ENCODE measurements around the gene TOB1.

The TOB1 gene

DNA sequence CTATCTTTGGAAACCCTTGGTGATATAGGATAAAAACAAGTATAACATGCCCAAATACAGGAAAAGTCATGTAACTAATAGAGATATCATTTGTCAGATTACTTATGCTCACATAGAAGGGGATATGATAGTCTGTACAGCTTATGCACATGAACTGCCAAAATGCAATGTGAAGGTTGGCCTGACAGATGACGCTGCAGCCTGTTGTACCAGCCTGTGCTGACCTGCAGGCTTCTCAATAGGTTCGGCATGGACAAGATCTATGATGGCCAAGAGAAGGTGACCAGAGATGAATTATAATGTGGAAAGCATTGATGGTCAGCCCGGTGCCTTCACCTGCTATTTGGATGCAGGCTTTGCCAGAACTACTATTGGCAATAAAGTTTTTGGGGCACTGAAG is 18.1 kb downstream of the TOB1 start:
- DNase-seq (ENCODE audit: extremely low read depth in 1 of 2, low read depth in 1 of 2), result no peak

DNA sequence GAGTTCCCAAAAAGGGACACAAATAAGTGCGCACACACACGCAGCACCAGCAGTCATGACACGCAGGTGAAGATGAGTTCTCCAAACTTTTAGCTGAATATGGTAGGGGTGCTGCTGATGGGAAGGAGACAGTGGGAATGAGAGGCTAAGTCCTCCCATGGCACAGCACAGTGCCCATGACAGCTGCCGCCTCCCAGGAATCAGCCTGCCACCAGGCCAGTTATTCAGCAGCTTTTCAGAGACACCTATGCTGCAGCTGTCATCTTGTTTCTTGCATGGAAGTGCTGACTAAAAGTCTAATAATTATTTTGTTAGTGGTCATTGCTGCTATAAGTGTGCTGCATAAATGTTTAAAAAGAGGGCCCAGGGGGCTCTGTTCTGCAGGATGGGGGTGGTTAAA is 18.6 kb downstream of the TOB1 start:
- no peak for DNase-seq (ENCODE audit: extremely low read depth in 1 of 2, low read depth in 1 of 2)

DNA sequence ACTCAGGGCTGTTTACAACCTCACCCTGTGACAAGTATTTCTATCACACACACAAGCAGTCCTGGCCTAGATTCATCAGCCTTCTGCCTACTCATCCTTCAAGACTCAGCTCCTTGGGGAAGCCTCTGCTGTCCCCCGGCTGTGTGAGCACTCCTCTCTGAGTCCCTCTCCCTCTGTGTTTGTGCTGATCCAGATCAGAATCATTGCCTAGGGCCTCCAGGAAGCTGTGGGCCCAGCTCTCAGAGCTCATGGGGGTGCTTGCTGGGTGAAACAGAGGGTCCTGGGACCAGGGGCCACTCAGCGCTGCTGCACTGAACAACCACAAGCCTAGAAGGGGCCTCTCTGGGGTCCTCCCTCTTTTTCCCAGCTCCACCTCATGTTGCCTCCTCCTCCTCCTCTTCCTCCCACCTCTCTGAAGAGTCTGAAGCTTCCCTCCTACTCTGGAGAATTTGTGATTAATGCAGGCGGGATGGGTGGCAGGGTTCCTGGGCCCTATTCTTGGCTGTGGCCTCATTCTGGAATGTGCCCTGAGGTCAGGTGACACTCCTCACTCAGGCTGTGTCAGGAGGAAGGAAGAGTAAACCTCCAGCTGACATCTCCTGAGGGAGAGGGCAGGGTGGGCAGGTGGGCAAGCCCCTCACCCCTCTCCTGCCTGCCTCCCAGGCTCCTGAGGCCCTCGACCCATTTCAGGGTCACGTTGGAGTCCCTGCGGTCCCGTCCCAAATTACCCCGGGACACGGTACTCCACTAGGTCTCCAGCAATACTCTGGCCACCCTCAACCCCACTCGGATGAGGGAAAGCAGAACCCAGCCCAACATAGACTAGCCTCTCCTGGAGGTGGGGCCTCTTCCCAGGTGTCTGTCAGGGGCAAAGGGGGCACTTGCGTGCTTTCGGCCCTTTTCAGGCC is 20.7 kb downstream of the TOB1 start:
- no peak for DNase-seq (ENCODE audit: extremely low read depth in 1 of 2, low read depth in 1 of 2)

DNA sequence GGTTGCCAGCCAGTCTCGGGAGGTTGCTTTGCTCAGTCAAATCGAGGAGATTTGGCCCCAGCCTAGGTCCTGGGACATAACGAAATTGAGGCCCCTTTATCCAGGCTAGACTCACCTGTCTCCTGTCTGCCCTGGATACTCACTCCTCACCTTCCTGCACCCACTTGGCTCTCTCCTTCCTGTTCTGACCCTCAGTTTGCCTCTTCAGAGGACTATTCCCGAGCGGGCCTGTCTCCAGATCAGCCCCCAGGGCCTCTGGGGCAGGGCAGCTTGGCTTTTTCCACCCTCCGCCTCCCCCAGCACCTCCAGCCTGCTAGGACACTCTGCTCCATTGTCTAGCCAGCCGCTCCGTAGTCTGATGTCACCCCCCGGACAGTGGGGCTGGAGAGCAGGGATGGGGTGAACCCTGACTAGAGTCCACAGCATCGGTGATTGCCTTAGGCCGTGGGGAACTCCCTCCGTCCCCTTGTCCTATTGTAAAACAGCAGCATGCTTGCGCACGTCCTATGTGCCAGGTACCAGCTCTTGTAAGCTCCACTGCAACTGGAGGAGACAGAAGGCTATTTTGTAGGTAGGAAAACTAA is 21.9 kb downstream of the TOB1 start:
- no peak for DNase-seq (ENCODE audit: extremely low read depth in 1 of 2, low read depth in 1 of 2)

- no peak for DNase-seq (ENCODE audit: extremely low read depth in 1 of 2, low read depth in 1 of 2)
Observed at GRCh38 chr17:50843150-50843905, 22.8 kb downstream of the TOB1 start.

DNA sequence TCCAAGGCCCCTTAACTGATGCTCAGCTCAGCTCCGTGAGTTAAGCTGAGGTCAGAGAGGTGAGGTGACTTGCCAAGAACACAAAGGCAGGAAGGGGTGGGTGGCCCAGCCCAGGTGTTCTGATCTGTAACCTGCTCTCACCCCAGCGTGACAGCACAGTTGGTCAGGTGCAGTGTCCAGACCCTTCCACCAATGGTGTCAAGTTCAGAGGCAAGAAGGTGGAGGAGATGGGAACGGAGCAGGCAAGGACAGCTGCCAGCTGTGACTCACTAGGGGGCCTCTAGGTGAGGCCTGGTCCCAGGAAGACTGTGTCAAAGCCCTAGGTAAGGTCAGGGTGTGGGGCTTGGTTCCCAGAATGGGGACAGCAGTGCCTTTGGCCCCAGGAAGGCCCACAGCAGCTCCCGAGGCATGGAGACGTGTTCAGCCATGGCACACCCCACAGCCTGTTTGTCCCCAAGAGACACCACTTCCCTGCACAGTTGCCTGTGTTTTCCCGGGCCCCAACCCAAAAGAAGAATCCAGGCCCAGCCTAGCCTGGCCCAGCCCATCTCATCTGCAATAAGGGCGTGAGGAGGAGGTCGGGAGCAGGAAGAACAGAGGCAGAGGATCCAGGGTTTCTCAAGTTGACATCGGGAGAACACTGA is 23.5 kb downstream of the TOB1 start:
- no peak for DNase-seq (ENCODE audit: extremely low read depth in 1 of 2, low read depth in 1 of 2)

DNA sequence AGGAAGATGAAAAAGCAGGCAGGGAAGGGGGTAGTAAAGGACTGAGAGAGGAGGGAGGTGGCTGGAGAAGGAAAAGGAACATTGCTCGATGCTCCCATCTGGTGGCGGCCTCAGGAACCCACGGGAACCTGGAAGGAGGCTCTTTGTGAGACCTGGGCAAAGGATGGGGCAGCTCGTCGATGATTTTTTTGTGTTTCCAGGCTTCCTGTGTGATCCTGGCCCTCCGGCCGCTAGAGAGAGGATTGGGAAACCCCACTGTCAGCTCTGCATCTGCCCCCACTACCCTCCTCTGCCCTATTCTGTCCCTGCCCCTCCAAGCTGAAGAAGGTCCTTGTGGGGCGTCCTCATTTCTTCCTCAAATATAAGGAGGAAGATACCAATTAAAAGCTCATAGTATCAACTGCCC is 24.2 kb downstream of the TOB1 start:
- DNase-seq (ENCODE audit: extremely low read depth in 1 of 2, low read depth in 1 of 2), result peak in 1 of 2 donors; percentile 34

DNA sequence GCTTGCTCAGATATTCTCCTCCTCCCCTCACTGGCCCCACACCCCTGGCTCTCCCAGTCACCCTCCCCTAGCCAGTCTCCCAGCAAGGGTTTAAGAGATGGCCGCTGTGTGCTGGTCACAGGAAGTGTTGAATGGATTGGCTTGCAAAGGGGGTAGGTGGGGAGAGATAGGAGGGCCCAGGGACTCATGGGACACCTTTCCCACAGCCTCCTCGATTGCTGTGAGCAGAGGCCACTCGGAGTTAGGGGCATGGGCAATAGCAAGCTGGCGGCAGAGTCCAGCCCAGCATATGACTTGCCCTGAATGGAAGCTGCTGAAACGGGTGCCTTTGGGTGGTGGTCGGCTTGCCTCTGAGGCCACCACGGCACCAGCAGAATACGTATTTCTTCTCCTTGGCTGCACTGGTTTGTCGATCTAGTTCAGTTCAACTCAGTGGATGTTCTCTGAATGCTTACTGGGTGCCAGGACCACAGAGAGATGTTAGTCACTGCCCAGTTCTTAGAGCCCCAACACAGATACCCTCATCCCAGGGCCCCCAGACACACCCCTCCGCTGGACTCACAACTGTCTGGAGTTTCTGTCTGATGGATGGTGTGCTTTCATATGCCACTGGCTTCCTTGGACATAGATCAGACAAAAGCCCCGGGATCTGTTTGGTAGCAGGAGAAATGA is 24.7 kb downstream of the TOB1 start:
- DNase-seq (ENCODE audit: extremely low read depth in 1 of 2, low read depth in 1 of 2), result no peak

GRCh38 chr17:50840311-50840851 is 25.8 kb downstream of the TOB1 start:
- DNase-seq (ENCODE audit: extremely low read depth in 1 of 2, low read depth in 1 of 2), result no peak

DNA sequence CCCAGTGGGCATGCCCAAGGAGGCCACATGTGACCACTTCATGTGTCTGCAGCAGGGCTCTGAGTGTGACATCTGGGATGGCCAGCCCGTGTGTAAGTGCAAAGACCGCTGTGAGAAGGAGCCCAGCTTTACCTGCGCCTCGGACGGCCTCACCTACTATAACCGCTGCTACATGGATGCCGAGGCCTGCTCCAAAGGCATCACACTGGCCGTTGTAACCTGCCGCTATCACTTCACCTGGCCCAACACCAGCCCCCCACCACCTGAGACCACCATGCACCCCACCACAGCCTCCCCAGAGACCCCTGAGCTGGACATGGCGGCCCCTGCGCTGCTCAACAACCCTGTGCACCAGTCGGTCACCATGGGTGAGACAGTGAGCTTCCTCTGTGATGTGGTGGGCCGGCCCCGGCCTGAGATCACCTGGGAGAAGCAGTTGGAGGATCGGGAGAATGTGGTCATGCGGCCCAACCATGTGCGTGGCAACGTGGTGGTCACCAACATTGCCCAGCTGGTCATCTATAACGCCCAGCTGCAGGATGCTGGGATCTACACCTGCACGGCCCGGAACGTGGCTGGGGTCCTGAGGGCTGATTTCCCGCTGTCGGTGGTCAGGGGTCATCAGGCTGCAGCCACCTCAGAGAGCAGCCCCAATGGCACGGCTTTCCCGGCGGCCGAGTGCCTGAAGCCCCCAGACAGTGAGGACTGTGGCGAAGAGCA is 26.4 kb downstream of the TOB1 start:
- no peak for DNase-seq (ENCODE audit: extremely low read depth in 1 of 2, low read depth in 1 of 2)

- DNase-seq (ENCODE audit: extremely low read depth in 1 of 2, low read depth in 1 of 2), result no peak
Observed at GRCh38 chr17:50837980-50838954, 27.9 kb downstream of the TOB1 start.

GRCh38 chr17:50837286-50837979 is 28.7 kb downstream of the TOB1 start:
- DNase-seq (ENCODE audit: extremely low read depth in 1 of 2, low read depth in 1 of 2), result no peak

- no peak for DNase-seq (ENCODE audit: extremely low read depth in 1 of 2, low read depth in 1 of 2)
Observed at GRCh38 chr17:50836826-50837225, 29.3 kb downstream of the TOB1 start.

GRCh38 chr17:50835301-50836234 is 30.6 kb downstream of the TOB1 start, which contains the start of gene WFIKKN2:
TSS of gene WFIKKN2 (plus strand) at chr17:50835586. CDS start at chr17:50835938, 352 bp downstream.
- DNase-seq (ENCODE audit: extremely low read depth in 1 of 2, low read depth in 1 of 2), result no peak

- no peak for DNase-seq (ENCODE audit: extremely low read depth in 1 of 2, low read depth in 1 of 2)
Observed at GRCh38 chr17:50834429-50835300, 31.5 kb downstream of the TOB1 start.

All from stimulated activated CD8-positive, alpha-beta memory T cell treated with anti-CD3 and anti-CD28 coated beads, Interleukin-7, amount 100 ng/mL, for 48 hours (primary cell).